Endothelial cell of umbilical vein (primary cell): ENCODE measurements around the gene RPL4. TPM values are rescaled to one million over a fixed set of nuclear protein-coding genes. Genes with fewer than 3 reads are reported as not detected.
A peak's percentile ranks its signal among the peaks of the same experiment; 100 is the strongest.

ENCODE experiments used
- BruUV-seq: library from RNA; stranded (reverse); fragments of 400-500 nt; replicated peaks from 2 replicates; lab custom pipeline; 2021; lab: Mats Ljungman, UMichigan
- CTCF ChIA-PET: fragments of 300-600, 350-600 bp; sonication (Branson Sonifier 250); formaldehyde crosslinking; loops from one replicate; lab custom pipeline; 2021; ENCODE audit warnings: antibody characterized with exemption, inconsistent platforms; lab: Charles Lee
- POLR2A ChIA-PET: fragments of 300-600, 350-600 bp; sonication (Branson Sonifier 250); formaldehyde crosslinking; loops from one replicate; lab custom pipeline; 2021; ENCODE audit warnings: antibody characterized with exemption, inconsistent platforms; lab: Charles Lee
- DNase-seq: peaks from one replicate; pipeline ENCODE4 v3.0.0-alpha.2; 2011; ENCODE audit warnings: low read depth, low spot score
- FAIRE-seq: peaks from 2 replicates; lab custom pipeline; 2011; peaks lifted over from hg19 to GRCh38; lab: Jason Lieb, UNC
- H2AFZ ChIP-seq: 2 replicates; pipeline ENCODE4 v1.6.0; 2012; ENCODE audit warnings: low read depth, low read length, control low read depth, inconsistent platforms
- H3K27ac ChIP-seq: 2 replicates; pipeline ENCODE4 v1.5.1; 2011; ENCODE audit warnings: low read depth, mild to moderate bottlenecking, control low read depth, low read length, moderate library complexity; ENCODE audit not compliant: insufficient read depth
- H3K27me3 ChIP-seq, 2 experiments: 2 replicates each; pipeline versions ENCODE4 v1.6.0 to v1.6.1; 2011; ENCODE audit warnings: low read length in 2 of 2, mixed read lengths in 1 of 2; ENCODE audit not compliant: control insufficient read depth in 2 of 2, insufficient read depth in 2 of 2
- H3K36me3 ChIP-seq, 2 experiments: 2 replicates in 1 of 2; 3 replicates in 1 of 2; pipeline ENCODE4 v1.5.1; 2011; ENCODE audit warnings: low read length in 2 of 2, mild to moderate bottlenecking in 1 of 2, moderate library complexity in 1 of 2; ENCODE audit not compliant: control insufficient read depth in 2 of 2, insufficient read depth in 2 of 2; ENCODE audit errors: extremely low read depth in 1 of 2
- H3K4me1 ChIP-seq: 3 replicates; pipeline ENCODE4 v1.5.1; 2011; ENCODE audit warnings: mild to moderate bottlenecking, low read length; ENCODE audit not compliant: control insufficient read depth, insufficient read depth; ENCODE audit errors: extremely low read depth
- H3K4me2 ChIP-seq: 2 replicates; pipeline ENCODE4 v1.6.1; 2011; ENCODE audit warnings: low read length, control low read depth, mixed read lengths; ENCODE audit not compliant: insufficient read depth
- H3K4me3 ChIP-seq, 3 experiments: fragments of 200-600 bp in 1 of 3; sonication (generic), shearing (Covaris generic) in 1 of 3; replicated peaks in 1 of 3; 2 replicates each; pipeline ENCODE4 v1.5.1; 2011 to 2016; ENCODE audit warnings: control low read depth in 3 of 3, low read length in 3 of 3, mild to moderate bottlenecking in 2 of 3, inconsistent platforms in 1 of 3, low read depth in 1 of 3, moderate library complexity in 1 of 3; ENCODE audit not compliant: insufficient read depth in 1 of 3
- H3K79me2 ChIP-seq: 2 replicates; pipeline ENCODE4 v1.6.0; 2012; ENCODE audit warnings: low read length, inconsistent platforms; ENCODE audit not compliant: control insufficient read depth, insufficient read depth
- H3K9ac ChIP-seq: replicated peaks from 2 replicates; pipeline ENCODE3; 2011; ENCODE audit warnings: low read length, control low read depth; ENCODE audit not compliant: insufficient read depth; ENCODE audit errors: extremely low read depth
- H3K9me1 ChIP-seq: replicated peaks from 3 replicates; pipeline ENCODE4 v1.6.0; 2011; ENCODE audit warnings: mild to moderate bottlenecking, low read length; ENCODE audit not compliant: control insufficient read depth, insufficient read depth; ENCODE audit errors: extremely low read depth
- H3K9me3 ChIP-seq: replicated peaks from 2 replicates; pipeline ENCODE4 v1.5.1; 2012; ENCODE audit warnings: low read length, inconsistent platforms; ENCODE audit not compliant: control insufficient read depth, insufficient read depth
- H4K20me1 ChIP-seq: replicated peaks from 2 replicates; pipeline ENCODE3; 2011; ENCODE audit warnings: mild to moderate bottlenecking, low read length; ENCODE audit not compliant: control insufficient read depth, insufficient read depth; ENCODE audit errors: extremely low read depth
- CTCF ChIP-seq, 2 donors: IDR thresholded peaks; 1 replicate in 1 of 2; 2 replicates in 1 of 2; pipeline ENCODE4 v1.5.1; 2011; ENCODE audit warnings: low read length in 2 of 2, mild to moderate bottlenecking in 2 of 2, moderate library complexity in 2 of 2, control low read depth in 1 of 2, inconsistent platforms in 1 of 2, low read depth in 1 of 2; ENCODE audit not compliant: insufficient read depth in 1 of 2; ENCODE audit errors: extremely low read depth in 1 of 2
- FOS ChIP-seq: IDR thresholded peaks from 2 replicates; pipeline ENCODE4 v1.6.1; 2011; ENCODE audit warnings: mild to moderate bottlenecking, low read length, moderate library complexity, borderline replicate concordance; ENCODE audit not compliant: insufficient read depth
- JUN ChIP-seq: IDR thresholded peaks from 2 replicates; pipeline ENCODE4 v1.6.1; 2011; ENCODE audit warnings: borderline replicate concordance, low read depth; ENCODE audit not compliant: insufficient read length, insufficient read depth
- POLR2A ChIP-seq: IDR thresholded peaks from 2 replicates; pipeline ENCODE4 v1.6.1; 2012; ENCODE audit warnings: low read depth, mild to moderate bottlenecking, control low read depth, low read length
- POLR2AphosphoS5 ChIP-seq: IDR thresholded peaks from 2 replicates; pipeline ENCODE4 v1.6.1; 2012; ENCODE audit warnings: low read depth, mild to moderate bottlenecking, control low read depth, low read length, moderate library complexity; ENCODE audit not compliant: insufficient read depth
- dilution Hi-C: fragments of 300-500 bp; cut with MboI; formaldehyde crosslinking; loops from one replicate; pipeline ENCODE4 v1.15.0; 2019; ENCODE audit warnings: low sequenced_read_pairs; ENCODE audit not compliant: extremely low pct_ligation_motif_present
- intact Hi-C: fragments of 100-400 bp; cut with micrococcal nuclease; formaldehyde crosslinking; loops from one replicate; pipeline ENCODE4 v1.10.0; 2022
- polyA plus RNA-seq, 4 experiments: library from polyadenylated mRNA; depleted of rRNA in 3 of 4; stranded (reverse) in 3 of 4; unstranded in 1 of 4; fragments of >200 nt; gene quantifications; 2 replicates each; pipeline versions ENCODE4 v1.2.1 to v1.2.3, GENCODE V29; 2011 to 2012; ENCODE audit warnings: missing spikeins in 1 of 4
- total RNA-seq: library from RNA; stranded (reverse); gene quantifications from 2 replicates; pipeline ENCODE4 v1.2.3, GENCODE V29; 2021
- TF ChIP-seq, protein P1 (sequence below): IDR thresholded peaks from 2 replicates; pipeline ENCODE4 v1.6.1; 2011; ENCODE audit not compliant: insufficient read depth, insufficient read length

Gene RPL4
- total and polyA plus RNA-seq, 2 donors (not counting 3 experiments of a cell fraction or from before 2014, with no cell fraction given), result 2,598 to 3,530 TPM

- H3K36me3 ChIP-seq, result peaks cover 1 to 5% of the 10 kb centered on the region in 2 experiments
- TF ChIP-seq, protein P1, sequence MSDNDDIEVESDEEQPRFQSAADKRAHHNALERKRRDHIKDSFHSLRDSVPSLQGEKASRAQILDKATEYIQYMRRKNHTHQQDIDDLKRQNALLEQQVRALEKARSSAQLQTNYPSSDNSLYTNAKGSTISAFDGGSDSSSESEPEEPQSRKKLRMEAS, result no peak
- TF ChIP-seq JUN (peak; percentile 52), CTCF (IDR thresholded peaks at IDR 0.05; ENCODE audit: extremely low read depth in 1 of 2, insufficient read depth in 1 of 2, low read depth in 1 of 2, low read length in 2 of 2) (no peak), POLR2A (no peak), FOS (peak; percentile 42), POLR2AphosphoS5 (peak; percentile 37)
- intact Hi-C loops, result no loop called here
- no peak overlapping the region for H2AFZ ChIP-seq
- no peaks in the 10 kb centered on the region for H3K9me3 ChIP-seq
- H4K20me1 ChIP-seq, result no peaks in the 10 kb centered on the region
- no peaks in the 10 kb centered on the region for H3K9me1 ChIP-seq
- no TSS peak for BruUV-seq
- CTCF ChIA-PET, result interaction anchor here (0.6 to 1.6 kb wide), 7 partner anchors 10 to 335 kb away, joined by 3 to 5 read pairs (median 4); partner anchors contain the start of genes SNAPC5 and ZWILCH
- DNase-seq (peak; percentile 35), FAIRE-seq (peak; percentile 78)
- H3K4me3 ChIP-seq, result no peak overlapping the region
- peaks cover 23% of the 10 kb centered on the region for H3K4me1 ChIP-seq
- peak overlapping the region; percentile 46 for H3K27ac ChIP-seq
- H3K9ac ChIP-seq, result no peak overlapping the region
- no peaks in the 10 kb centered on the region for H3K79me2 ChIP-seq
- POLR2A ChIA-PET, result no interaction called here
- H3K4me2 ChIP-seq, result peak overlapping the region; percentile 32
- H3K27me3 ChIP-seq, result no peaks in the 10 kb centered on the region
- dilution Hi-C loops, result no loop called here
These were observed 11.3 kb upstream of the RPL4 start for GRCh38 chr15:66515901-66516322.
